Gastrocnemius medialis (tissue), 4 donors: ENCODE measurements around the gene PLD1. TPM values are rescaled to one million over a fixed set of nuclear protein-coding genes. Genes with fewer than 3 reads are reported as not detected.

Source experiments
- ATAC-seq, 2 donors: fragments of 150-250 bp; one replicate each; pipeline ENCODE4 v1.9.1; 2016
- DNase-seq, 2 donors: peaks; one replicate each; pipeline ENCODE4 v3.0.0-alpha.2; 2019
- H3K27ac ChIP-seq, 4 donors: fragments of 200-600 bp; sonication (generic); 1 replicate in 1 of 4; 2 replicates in 3 of 4; pipeline ENCODE4 v1.5.1; 2016 to 2018; ENCODE audit warnings: mild to moderate bottlenecking in 2 of 4, moderate library complexity in 1 of 4
- H3K27me3 ChIP-seq, 3 donors: fragments of 200-600 bp; sonication (generic) in 2 of 3; 1 replicate in 1 of 3; 2 replicates in 2 of 3; pipeline versions ENCODE4 v1.5.1 to v1.6.0; 2016 to 2019; ENCODE audit warnings: mild to moderate bottlenecking in 1 of 3, moderate library complexity in 1 of 3
- H3K36me3 ChIP-seq, 2 donors: fragments of 200-600 bp; sonication (generic) in 1 of 2; one replicate each; pipeline ENCODE4 v1.5.1; 2017 to 2018
- H3K4me1 ChIP-seq, 2 donors: fragments of 200-600 bp; sonication (generic) in 1 of 2; one replicate each; pipeline ENCODE4 v1.5.1; 2016 to 2017; ENCODE audit warnings: mild to moderate bottlenecking in 2 of 2
- H3K4me3 ChIP-seq, 4 donors: fragments of 200-600 bp; sonication (generic) in 3 of 4; 1 replicate in 1 of 4; 2 replicates in 3 of 4; pipeline ENCODE4 v1.5.1; 2016 to 2019; ENCODE audit warnings: mild to moderate bottlenecking in 2 of 4
- H3K9me3 ChIP-seq, 3 donors: fragments of 200-600 bp; sonication (generic) in 2 of 3; 1 replicate in 1 of 3; 2 replicates in 2 of 3; pipeline ENCODE4 v1.5.1; 2016 to 2019
- CTCF ChIP-seq, 5 experiments: fragments of 450-650 bp in 3 of 5; fragments of 200-600 bp in 2 of 5; sonication (generic) in 2 of 5; IDR thresholded peaks in 4 of 5; conservative IDR thresholded peaks in 1 of 5; 1 replicate in 4 of 5; 2 replicates in 1 of 5; pipeline ENCODE4 v1.5.1; 2016 to 2019; ENCODE audit warnings: antibody characterized with exemption in 5 of 5, mild to moderate bottlenecking in 3 of 5, moderate library complexity in 3 of 5
- POLR2A ChIP-seq, 2 donors: fragments of 450-650 bp; IDR thresholded peaks; one replicate each; pipeline ENCODE4 v1.6.1; 2017; ENCODE audit warnings: antibody characterized with exemption in 2 of 2, mild to moderate bottlenecking in 2 of 2, moderate library complexity in 2 of 2
- in situ Hi-C, 4 donors: fragments of 200-750 bp; cut with MboI; loops; one replicate each; pipeline versions ENCODE4 v1.15.0 to v1.8.0; 2017; ENCODE audit warnings: low sequenced_read_pairs in 4 of 4
- intact Hi-C: fragments of 100-400 bp; cut with DNase I; formaldehyde crosslinking; loops from one replicate; pipeline ENCODE4 v1.15.1; 2023; ENCODE audit warnings: low total_unique reads
- total RNA-seq, 4 donors: library from RNA; depleted of rRNA; stranded (reverse); fragments of >200 nt; gene quantifications; one replicate each; pipeline versions ENCODE4 v1.1.0 to v1.2.3, GENCODE V29; 2016

The PLD1 gene
- total RNA-seq, 4 donors from 2014 or later = 1.9 to 5.6 (median 4.6) TPM

GRCh38 chr3:171648069-171648468 is 162.2 kb downstream of the PLD1 start:
- Histone ChIP-seq H3K27ac (no peak overlapping the region), H3K36me3 (no peaks in the 10 kb centered on the region), H3K4me3 (no peak overlapping the region), H3K27me3 (no peaks in the 10 kb centered on the region), H3K9me3 (no peaks in the 10 kb centered on the region), H3K4me1 (peaks cover 5 to 6% of the 10 kb centered on the region in 2 donors)
- intact Hi-C loops (loop anchor here (5.0 kb wide), 2 partner anchors 684 to 829 kb away; no protein-coding TSS in a partner anchor), in situ Hi-C loops (loop anchor here (5.0 to 25.0 kb wide), 7 partner anchors 114 to 689 kb away; partner anchors contain the start of gene TMEM212 (in 1 of the 4))
- ATAC-seq = no peak
- DNase-seq = no peak
- no peak for TF ChIP-seq POLR2A (IDR thresholded peaks at IDR 0.05)
- TF ChIP-seq CTCF (IDR thresholded peaks at IDR 0.05 in 4 of 5, conservative IDR thresholded peaks at IDR 0.05 in 1 of 5) = no peak

GRCh38 chr3:171646357-171647133 is 163.7 kb downstream of the PLD1 start:
- Histone ChIP-seq H3K9me3 (no peaks in the 10 kb centered on the region), H3K4me1 (peaks cover 5 to 6% of the 10 kb centered on the region in 2 donors), H3K36me3 (no peaks in the 10 kb centered on the region), H3K27me3 (no peaks in the 10 kb centered on the region), H3K4me3 (no peak overlapping the region), H3K27ac (peak overlapping the region in 2 of 4 donors; percentile 3 to 21)
- no peak for TF ChIP-seq POLR2A (IDR thresholded peaks at IDR 0.05)
- peak; percentile 35 to 68 (median 39) for TF ChIP-seq CTCF (IDR thresholded peaks at IDR 0.05 in 4 of 5, conservative IDR thresholded peaks at IDR 0.05 in 1 of 5)
- intact Hi-C loops (loop anchor here (1.0 to 5.0 kb wide), 4 partner anchors 126 to 831 kb away; no protein-coding TSS in a partner anchor), in situ Hi-C loops (loop anchor here (5.0 to 25.0 kb wide), 7 partner anchors 116 to 691 kb away; partner anchors contain the start of gene TMEM212 (in 1 of the 4))
- no peak for DNase-seq
- peak; percentile 55 to 69 for ATAC-seq

- in situ Hi-C loops = loop anchor here (5.0 to 25.0 kb wide), 7 partner anchors 118 to 693 kb away; partner anchors contain the start of gene TMEM212 (in 1 of the 4)
- ATAC-seq = no peak
- DNase-seq = no peak
These were observed 165.6 kb downstream of the PLD1 start for GRCh38 chr3:171644681-171645080.

GRCh38 chr3:171643681-171644080 is 166.6 kb downstream of the PLD1 start:
- ATAC-seq = no peak
- H3K36me3 ChIP-seq = no peaks in the 10 kb centered on the region
- peaks cover 0 to 6% of the 10 kb centered on the region in 2 donors for H3K4me1 ChIP-seq
- H3K27me3 ChIP-seq = no peaks in the 10 kb centered on the region
- intact Hi-C loops (no loop called here), in situ Hi-C loops (loop anchor here in 3 of 4 donors (10.0 to 25.0 kb wide), 5 partner anchors 119 to 694 kb away; partner anchors contain the start of gene TMEM212 (in 1 of the 3))
- H3K27ac ChIP-seq = no peak overlapping the region
- H3K9me3 ChIP-seq = no peaks in the 10 kb centered on the region
- DNase-seq = no peak
- H3K4me3 ChIP-seq = no peak overlapping the region
- TF ChIP-seq CTCF (IDR thresholded peaks at IDR 0.05 in 4 of 5, conservative IDR thresholded peaks at IDR 0.05 in 1 of 5) (no peak), POLR2A (IDR thresholded peaks at IDR 0.05) (no peak)

More at GRCh38 chr3:171644681-171645080, 165.6 kb downstream of the PLD1 start:
- TF ChIP-seq POLR2A (IDR thresholded peaks at IDR 0.05) (no peak), CTCF (IDR thresholded peaks at IDR 0.05 in 4 of 5, conservative IDR thresholded peaks at IDR 0.05 in 1 of 5) (no peak)
- Histone ChIP-seq H3K27me3 (no peaks in the 10 kb centered on the region), H3K4me1 (peaks cover 2 to 6% of the 10 kb centered on the region in 2 donors), H3K27ac (no peak overlapping the region), H3K4me3 (no peak overlapping the region), H3K36me3 (no peaks in the 10 kb centered on the region), H3K9me3 (no peaks in the 10 kb centered on the region)
- intact Hi-C loops = loop anchor here (5.0 kb wide), 2 partner anchors 688 to 833 kb away; no protein-coding TSS in a partner anchor
